ENCODE data around the gene ELAPOR2.

DNA sequence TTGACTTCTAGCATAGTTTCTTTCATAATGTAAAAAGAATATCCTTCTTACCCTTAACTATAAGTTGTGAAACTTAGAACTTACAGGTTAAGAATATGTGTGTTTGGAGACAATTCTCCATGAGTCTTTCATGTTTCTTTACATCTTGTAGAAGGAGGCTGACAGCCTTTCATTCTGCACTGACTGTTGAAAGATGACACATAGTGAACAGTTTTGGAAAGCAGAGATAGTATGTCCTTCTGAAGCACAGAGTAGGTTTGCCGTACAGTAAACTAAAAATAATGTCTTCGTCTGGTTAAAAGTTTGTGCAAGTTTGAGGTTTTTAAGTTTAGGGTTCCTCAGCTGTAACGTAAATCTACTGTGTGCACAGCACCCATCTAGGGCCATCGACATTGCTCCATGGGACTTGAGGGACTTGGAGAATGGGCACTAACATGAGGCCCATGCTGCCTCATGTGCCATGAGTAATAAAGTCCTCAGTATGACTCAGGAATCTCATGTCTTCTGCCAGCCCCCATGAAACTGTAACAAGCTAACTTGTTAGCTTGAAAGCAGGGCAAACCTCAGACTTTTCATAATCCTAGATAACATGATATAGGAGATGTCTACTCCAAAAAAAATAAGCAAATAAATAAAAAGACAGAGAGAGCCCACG is 24.5 kb upstream of the ELAPOR2 start:
- TF ChIP-seq, protein P1, sequence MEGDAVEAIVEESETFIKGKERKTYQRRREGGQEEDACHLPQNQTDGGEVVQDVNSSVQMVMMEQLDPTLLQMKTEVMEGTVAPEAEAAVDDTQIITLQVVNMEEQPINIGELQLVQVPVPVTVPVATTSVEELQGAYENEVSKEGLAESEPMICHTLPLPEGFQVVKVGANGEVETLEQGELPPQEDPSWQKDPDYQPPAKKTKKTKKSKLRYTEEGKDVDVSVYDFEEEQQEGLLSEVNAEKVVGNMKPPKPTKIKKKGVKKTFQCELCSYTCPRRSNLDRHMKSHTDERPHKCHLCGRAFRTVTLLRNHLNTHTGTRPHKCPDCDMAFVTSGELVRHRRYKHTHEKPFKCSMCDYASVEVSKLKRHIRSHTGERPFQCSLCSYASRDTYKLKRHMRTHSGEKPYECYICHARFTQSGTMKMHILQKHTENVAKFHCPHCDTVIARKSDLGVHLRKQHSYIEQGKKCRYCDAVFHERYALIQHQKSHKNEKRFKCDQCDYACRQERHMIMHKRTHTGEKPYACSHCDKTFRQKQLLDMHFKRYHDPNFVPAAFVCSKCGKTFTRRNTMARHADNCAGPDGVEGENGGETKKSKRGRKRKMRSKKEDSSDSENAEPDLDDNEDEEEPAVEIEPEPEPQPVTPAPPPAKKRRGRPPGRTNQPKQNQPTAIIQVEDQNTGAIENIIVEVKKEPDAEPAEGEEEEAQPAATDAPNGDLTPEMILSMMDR (conservative IDR thresholded peaks at IDR 0.05; ENCODE audit: low read depth, low read length), result no peak
- TF ChIP-seq POLR2A (IDR thresholded peaks at IDR 0.05; ENCODE audit: low read depth, low read length) (no peak), MXI1 (IDR thresholded peaks at IDR 0.05; ENCODE audit: borderline replicate concordance, low read depth, low read length) (no peak), MAFK (IDR thresholded peaks at IDR 0.05; ENCODE audit: low read depth, low read length) (no peak), RFX5 (IDR thresholded peaks at IDR 0.05; ENCODE audit: low read depth, low read length) (no peak)
- TF ChIP-seq, protein P2, sequence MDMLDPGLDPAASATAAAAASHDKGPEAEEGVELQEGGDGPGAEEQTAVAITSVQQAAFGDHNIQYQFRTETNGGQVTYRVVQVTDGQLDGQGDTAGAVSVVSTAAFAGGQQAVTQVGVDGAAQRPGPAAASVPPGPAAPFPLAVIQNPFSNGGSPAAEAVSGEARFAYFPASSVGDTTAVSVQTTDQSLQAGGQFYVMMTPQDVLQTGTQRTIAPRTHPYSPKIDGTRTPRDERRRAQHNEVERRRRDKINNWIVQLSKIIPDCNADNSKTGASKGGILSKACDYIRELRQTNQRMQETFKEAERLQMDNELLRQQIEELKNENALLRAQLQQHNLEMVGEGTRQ (IDR thresholded peaks at IDR 0.05; ENCODE audit: low read depth, low read length), result no peak
